Astrocyte (in vitro differentiated cells and primary cell): ENCODE measurements around the gene TMEM196. TPM values are rescaled to one million over a fixed set of nuclear protein-coding genes. Genes with fewer than 3 reads are reported as not detected.

Experiments
- DNase-seq: peaks from one replicate; pipeline ENCODE4 v3.0.0-alpha.2; 2010; ENCODE audit warnings: low read depth
- FAIRE-seq: peaks from 2 replicates; lab custom pipeline; 2011; peaks lifted over from hg19 to GRCh38; lab: Jason Lieb, UNC
- H2AFZ ChIP-seq: 2 replicates; pipeline ENCODE4 v1.6.0; 2012; ENCODE audit warnings: low read depth, low read length, inconsistent platforms
- H3K27ac ChIP-seq: 2 replicates; pipeline ENCODE4 v1.5.1; 2011; ENCODE audit warnings: low read depth, low read length, inconsistent platforms
- H3K27me3 ChIP-seq: 2 replicates; pipeline ENCODE4 v1.6.0; 2011; ENCODE audit warnings: low read length, inconsistent platforms; ENCODE audit not compliant: insufficient read depth
- H3K36me3 ChIP-seq: 2 replicates; pipeline ENCODE4 v1.5.1; 2011; ENCODE audit warnings: low read length, inconsistent platforms; ENCODE audit not compliant: insufficient read depth
- H3K4me1 ChIP-seq: 2 replicates; pipeline ENCODE4 v1.5.1; 2011; ENCODE audit warnings: low read length, inconsistent platforms; ENCODE audit not compliant: insufficient read depth
- H3K4me2 ChIP-seq: 2 replicates; pipeline ENCODE4 v1.6.0; 2012; ENCODE audit warnings: low read length, inconsistent platforms
- H3K4me3 ChIP-seq: 2 replicates; pipeline ENCODE4 v1.5.1; 2011; ENCODE audit warnings: low read depth, mild to moderate bottlenecking, low read length, inconsistent platforms; ENCODE audit not compliant: insufficient read depth
- H3K79me2 ChIP-seq: 2 replicates; pipeline ENCODE4 v1.6.0; 2012; ENCODE audit warnings: mild to moderate bottlenecking, low read length, inconsistent platforms; ENCODE audit not compliant: insufficient read depth
- H3K9ac ChIP-seq: 2 replicates; pipeline ENCODE4 v1.6.0; 2012; ENCODE audit warnings: mild to moderate bottlenecking, low read length, inconsistent platforms
- H3K9me3 ChIP-seq: 2 replicates; pipeline ENCODE4 v1.5.1; 2012; ENCODE audit warnings: low read depth, mild to moderate bottlenecking, low read length, inconsistent platforms; ENCODE audit not compliant: insufficient read depth
- H4K20me1 ChIP-seq: 2 replicates; pipeline ENCODE4 v1.6.0; 2012; ENCODE audit warnings: low read length, inconsistent platforms; ENCODE audit not compliant: insufficient read depth
- H3K27ac Mint-ChIP-seq: one replicate; pipeline ENCODE4 v1.8.0; 2021; ENCODE audit warnings: mild to moderate bottlenecking, mixed read lengths; ENCODE audit not compliant: unreplicated experiment
- H3K27me3 Mint-ChIP-seq: one replicate; pipeline ENCODE4 v1.8.0; 2021; ENCODE audit warnings: low read depth, mixed read lengths; ENCODE audit not compliant: unreplicated experiment
- H3K36me3 Mint-ChIP-seq: one replicate; pipeline ENCODE4 v1.8.0; 2021; ENCODE audit warnings: low read depth, mixed read lengths; ENCODE audit not compliant: unreplicated experiment
- H3K4me1 Mint-ChIP-seq: one replicate; pipeline ENCODE4 v1.8.0; 2021; ENCODE audit warnings: low read depth, mixed read lengths; ENCODE audit not compliant: unreplicated experiment
- H3K4me3 Mint-ChIP-seq: one replicate; pipeline ENCODE4 v1.8.0; 2021; ENCODE audit warnings: mild to moderate bottlenecking, moderate library complexity, mixed read lengths; ENCODE audit not compliant: unreplicated experiment
- H3K9me3 Mint-ChIP-seq: one replicate; pipeline ENCODE4 v1.8.0; 2021; ENCODE audit warnings: mild to moderate bottlenecking, mixed read lengths; ENCODE audit not compliant: unreplicated experiment
- EZH2 ChIP-seq: IDR thresholded peaks from 2 replicates; pipeline ENCODE4 v1.6.1; 2012; ENCODE audit warnings: mild to moderate bottlenecking, low read length, inconsistent platforms; ENCODE audit not compliant: insufficient read depth
- total RNA-seq: library from RNA; stranded (reverse); gene quantifications from 2 replicates; pipeline ENCODE4 v1.2.1, GENCODE V29; 2021
- TF ChIP-seq, protein P1 (sequence below): IDR thresholded peaks from 2 replicates; pipeline ENCODE4 v1.5.1; 2011; ENCODE audit warnings: low read depth, mild to moderate bottlenecking, inconsistent platforms, low read length, moderate library complexity; ENCODE audit not compliant: insufficient read depth

The TMEM196 gene
- total RNA-seq, 1 donor from 2014 or later: not detected

DNA sequence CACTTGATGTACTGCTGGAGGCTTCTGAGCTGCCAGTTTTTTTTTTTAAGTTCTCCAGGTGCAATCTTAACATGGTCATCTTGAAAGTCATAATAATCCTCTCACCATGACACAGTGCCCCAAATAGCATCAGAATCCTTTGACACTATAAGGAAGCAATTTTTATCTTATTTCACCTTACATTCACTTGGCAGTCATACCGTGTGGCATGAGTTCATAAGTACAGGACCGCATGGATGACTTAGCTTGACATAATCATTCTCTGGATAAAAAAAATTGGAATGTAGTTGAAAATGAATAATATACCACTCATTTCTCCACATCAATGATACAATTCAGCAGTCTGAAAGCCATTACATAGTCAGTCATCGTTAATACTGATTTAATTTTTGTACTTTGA, 25.6 kb upstream of the TMEM196 start:
- Histone ChIP-seq H3K4me3 (no peak overlapping the region), H3K27ac (no peak overlapping the region), H3K4me1 (no peaks in the 10 kb centered on the region), H3K79me2 (no peaks in the 10 kb centered on the region), H3K36me3 (no peaks in the 10 kb centered on the region), H3K9ac (no peak overlapping the region), H3K4me2 (no peak overlapping the region), H2AFZ (no peak overlapping the region), H4K20me1 (no peaks in the 10 kb centered on the region), H3K9me3 (no peaks in the 10 kb centered on the region), H3K27me3 (no peaks in the 10 kb centered on the region)
- no peak overlapping the region for H3K4me3 Mint-ChIP-seq
- no peak overlapping the region for H3K27ac Mint-ChIP-seq
- H3K4me1 Mint-ChIP-seq: no peaks in the 10 kb centered on the region
- no peaks in the 10 kb centered on the region for H3K36me3 Mint-ChIP-seq
- DNase-seq (no peak), FAIRE-seq (no peak)
- H3K27me3 Mint-ChIP-seq: peaks cover 2% of the 10 kb centered on the region
- H3K9me3 Mint-ChIP-seq: no peaks in the 10 kb centered on the region
- TF ChIP-seq, protein P1, sequence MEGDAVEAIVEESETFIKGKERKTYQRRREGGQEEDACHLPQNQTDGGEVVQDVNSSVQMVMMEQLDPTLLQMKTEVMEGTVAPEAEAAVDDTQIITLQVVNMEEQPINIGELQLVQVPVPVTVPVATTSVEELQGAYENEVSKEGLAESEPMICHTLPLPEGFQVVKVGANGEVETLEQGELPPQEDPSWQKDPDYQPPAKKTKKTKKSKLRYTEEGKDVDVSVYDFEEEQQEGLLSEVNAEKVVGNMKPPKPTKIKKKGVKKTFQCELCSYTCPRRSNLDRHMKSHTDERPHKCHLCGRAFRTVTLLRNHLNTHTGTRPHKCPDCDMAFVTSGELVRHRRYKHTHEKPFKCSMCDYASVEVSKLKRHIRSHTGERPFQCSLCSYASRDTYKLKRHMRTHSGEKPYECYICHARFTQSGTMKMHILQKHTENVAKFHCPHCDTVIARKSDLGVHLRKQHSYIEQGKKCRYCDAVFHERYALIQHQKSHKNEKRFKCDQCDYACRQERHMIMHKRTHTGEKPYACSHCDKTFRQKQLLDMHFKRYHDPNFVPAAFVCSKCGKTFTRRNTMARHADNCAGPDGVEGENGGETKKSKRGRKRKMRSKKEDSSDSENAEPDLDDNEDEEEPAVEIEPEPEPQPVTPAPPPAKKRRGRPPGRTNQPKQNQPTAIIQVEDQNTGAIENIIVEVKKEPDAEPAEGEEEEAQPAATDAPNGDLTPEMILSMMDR: no peak
- TF ChIP-seq EZH2: no peak

DNA sequence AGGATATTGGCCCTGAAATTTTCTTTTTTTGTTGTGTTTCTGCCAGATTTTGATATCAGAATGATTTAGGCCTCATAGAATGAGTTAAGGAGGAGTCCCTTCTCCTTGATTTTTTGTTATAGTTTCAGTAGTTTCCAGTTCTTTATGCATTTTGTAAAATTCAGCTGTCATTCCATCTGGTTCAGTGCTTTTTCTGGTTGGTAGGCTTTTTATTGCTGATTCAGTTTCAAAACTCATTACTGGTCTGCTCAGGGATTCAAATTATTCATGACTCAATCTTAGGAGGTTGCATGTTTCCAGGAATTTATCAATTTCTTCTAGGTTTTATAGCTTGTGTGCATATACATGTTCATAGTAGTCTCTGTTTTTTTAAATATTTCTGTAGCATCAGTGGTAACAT, 10.1 kb upstream of the TMEM196 start:
- Histone ChIP-seq H3K9ac (no peak overlapping the region), H3K36me3 (no peaks in the 10 kb centered on the region), H3K4me3 (no peak overlapping the region), H3K79me2 (no peaks in the 10 kb centered on the region), H3K27me3 (no peaks in the 10 kb centered on the region), H3K4me2 (no peak overlapping the region), H2AFZ (no peak overlapping the region), H3K4me1 (no peaks in the 10 kb centered on the region), H4K20me1 (no peaks in the 10 kb centered on the region), H3K27ac (no peak overlapping the region), H3K9me3 (no peaks in the 10 kb centered on the region)
- DNase-seq (no peak), FAIRE-seq (no peak)
- peaks cover 4% of the 10 kb centered on the region for H3K9me3 Mint-ChIP-seq
- H3K27ac Mint-ChIP-seq: no peak overlapping the region
- H3K4me3 Mint-ChIP-seq: no peak overlapping the region
- no peaks in the 10 kb centered on the region for H3K4me1 Mint-ChIP-seq
- no peaks in the 10 kb centered on the region for H3K27me3 Mint-ChIP-seq
- H3K36me3 Mint-ChIP-seq: no peaks in the 10 kb centered on the region
- TF ChIP-seq, protein P1: no peak
- no peak for TF ChIP-seq EZH2

DNA sequence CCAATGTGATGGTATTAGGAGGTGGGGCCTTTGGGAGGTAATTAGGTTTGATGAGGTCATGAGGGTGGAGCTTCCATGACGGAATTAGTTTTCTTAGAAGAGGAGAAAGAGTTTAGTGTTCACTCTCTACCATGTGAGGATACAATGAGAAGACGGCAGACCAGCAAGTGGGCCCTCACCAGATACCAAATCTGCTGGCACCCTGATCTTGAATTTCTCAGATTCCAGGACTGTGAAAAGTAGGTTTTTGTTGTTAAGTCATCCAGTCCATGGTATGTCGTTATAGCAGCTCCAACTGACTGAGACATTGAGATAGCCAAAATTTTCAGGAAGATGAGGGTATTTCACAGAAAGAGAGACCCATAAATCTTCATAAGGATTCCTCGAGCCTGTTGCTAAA, 3.6 kb upstream of the TMEM196 start:
- Histone ChIP-seq H3K79me2 (no peaks in the 10 kb centered on the region), H2AFZ (no peak overlapping the region), H3K4me1 (peaks cover 13% of the 10 kb centered on the region), H3K27ac (no peak overlapping the region), H3K9ac (no peak overlapping the region), H3K36me3 (no peaks in the 10 kb centered on the region), H3K9me3 (no peaks in the 10 kb centered on the region), H3K4me3 (no peak overlapping the region), H3K27me3 (no peaks in the 10 kb centered on the region), H4K20me1 (no peaks in the 10 kb centered on the region), H3K4me2 (no peak overlapping the region)
- TF ChIP-seq, protein P1: no peak
- no peak for TF ChIP-seq EZH2
- Mint-ChIP-seq H3K9me3 (no peaks in the 10 kb centered on the region), H3K27me3 (peaks cover 23% of the 10 kb centered on the region), H3K36me3 (no peaks in the 10 kb centered on the region), H3K4me3 (no peak overlapping the region), H3K4me1 (peaks cover 8% of the 10 kb centered on the region), H3K27ac (no peak overlapping the region)
- DNase-seq (no peak), FAIRE-seq (no peak)
